Endodermal cell (in vitro differentiated cells): ENCODE data around the gene SH2B2. TPM values are rescaled to one million over a fixed set of nuclear protein-coding genes. Genes with fewer than 3 reads are reported as not detected.

Source experiments
- DNase-seq: peaks from one replicate; pipeline ENCODE4 v3.0.0-alpha.2; 2017
- H3K27ac ChIP-seq: 2 replicates; pipeline ENCODE4 v1.5.1; 2013; ENCODE audit warnings: mild to moderate bottlenecking, low read depth, low read length, moderate library complexity
- H3K27me3 ChIP-seq: 2 replicates; pipeline ENCODE4 v1.6.1; 2013; ENCODE audit warnings: mild to moderate bottlenecking, low read length, moderate library complexity; ENCODE audit not compliant: insufficient read depth, control insufficient read depth, poor library complexity, severe bottlenecking
- H3K36me3 ChIP-seq: 2 replicates; pipeline ENCODE4 v1.7.0; 2013; ENCODE audit warnings: mild to moderate bottlenecking, low read length, moderate library complexity; ENCODE audit not compliant: control insufficient read depth, insufficient read depth
- H3K4me1 ChIP-seq: one replicate; pipeline ENCODE4 v1.7.0; 2013; ENCODE audit warnings: low read length; ENCODE audit not compliant: control insufficient read depth, insufficient read depth
- H3K4me3 ChIP-seq: 2 replicates; pipeline ENCODE4 v1.5.1; 2013; ENCODE audit warnings: mild to moderate bottlenecking, low read length, moderate library complexity
- H3K9ac ChIP-seq: 2 replicates; pipeline ENCODE4 v1.6.1; 2013; ENCODE audit warnings: mild to moderate bottlenecking, low read length, moderate library complexity; ENCODE audit not compliant: poor library complexity, severe bottlenecking; ENCODE audit errors: extremely low read depth
- H3K9me3 ChIP-seq: 2 replicates; pipeline ENCODE4 v1.6.1; 2013; ENCODE audit warnings: mild to moderate bottlenecking, low read length, moderate library complexity; ENCODE audit not compliant: control insufficient read depth
- H3K27ac Mint-ChIP-seq: 2 replicates; pipeline ENCODE4 v1.8.0; 2020; ENCODE audit warnings: mixed read lengths
- H3K27me3 Mint-ChIP-seq: 2 replicates; pipeline ENCODE4 v1.8.0; 2021; ENCODE audit warnings: mild to moderate bottlenecking, mixed read lengths; ENCODE audit not compliant: insufficient read depth
- H3K36me3 Mint-ChIP-seq: 2 replicates; pipeline ENCODE4 v1.8.0; 2020; ENCODE audit warnings: low read depth, mixed read lengths
- H3K4me1 Mint-ChIP-seq: 2 replicates; pipeline ENCODE4 v1.8.0; 2020; ENCODE audit warnings: mixed read lengths
- H3K4me3 Mint-ChIP-seq: 2 replicates; pipeline ENCODE4 v1.8.0; 2020; ENCODE audit warnings: mild to moderate bottlenecking, moderate library complexity, mixed read lengths
- H3K9me3 Mint-ChIP-seq: 2 replicates; pipeline ENCODE4 v1.8.0; 2020; ENCODE audit warnings: mild to moderate bottlenecking, mixed read lengths
- WGBS, 2 experiments: methylation state at CpG; one replicate each; pipeline versions ENCODE4 v1.1.5 to v1.1.7; 2013; ENCODE audit warnings: missing lambda C conversion rate in 2 of 2, mixed read lengths in 1 of 2; ENCODE audit not compliant: insufficient coverage in 1 of 2, insufficient read length in 1 of 2; 5-methylcytosine and 5-hydroxymethylcytosine counted together
- total RNA-seq, 2 donors: library from RNA; stranded (reverse); fragmentation: NEBNext Ultra II Directional in 1 of 2; extraction: Animal tissue kit (Norgen Biotek cat#: 25700) in 1 of 2; gene quantifications; 2 replicates in 1 of 2; 3 replicates in 1 of 2; pipeline ENCODE4 v1.2.1, GENCODE V29; 2021
- TF ChIP-seq, protein P1 (sequence below): fragments of 200-600 bp; sonication (generic); conservative IDR thresholded peaks from 2 replicates; pipeline ENCODE4 v1.5.0; 2021; ENCODE audit warnings: antibody characterized with exemption, mild to moderate bottlenecking

Gene SH2B2
- total RNA-seq, 2 donors from 2014 or later, result 8.0 to 8.7 TPM

DNA sequence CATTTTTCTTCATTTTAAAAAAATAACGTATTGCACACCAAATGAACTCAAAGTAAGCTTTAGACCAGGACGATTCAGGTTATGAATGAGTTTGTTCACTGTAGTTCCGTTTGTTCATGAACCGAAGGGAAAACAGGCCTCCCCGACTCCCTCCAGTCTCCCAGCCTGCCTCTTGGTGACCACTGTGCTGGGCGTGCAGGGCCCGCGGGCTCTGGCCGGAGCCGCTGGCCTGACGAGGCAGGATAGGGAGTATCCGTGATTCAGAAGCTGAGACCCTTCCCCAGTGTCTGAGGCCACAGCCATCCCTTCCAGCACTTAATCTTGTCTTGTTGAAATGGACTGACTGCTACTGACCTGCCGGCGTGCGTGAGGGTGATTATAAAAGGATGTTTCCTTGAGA is 30.8 kb upstream of the SH2B2 start:
- Mint-ChIP-seq H3K9me3 (no peaks in the 10 kb centered on the region), H3K4me3 (no peak overlapping the region), H3K27me3 (no peaks in the 10 kb centered on the region), H3K4me1 (peaks cover 14% of the 10 kb centered on the region), H3K27ac (no peak overlapping the region), H3K36me3 (peaks cover 3% of the 10 kb centered on the region)
- Histone ChIP-seq H3K9me3 (no peaks in the 10 kb centered on the region), H3K4me1 (no peaks in the 10 kb centered on the region), H3K36me3 (peaks cover 4% of the 10 kb centered on the region), H3K9ac (no peak overlapping the region), H3K27me3 (no peaks in the 10 kb centered on the region), H3K27ac (no peak overlapping the region), H3K4me3 (no peak overlapping the region)
- TF ChIP-seq, protein P1, sequence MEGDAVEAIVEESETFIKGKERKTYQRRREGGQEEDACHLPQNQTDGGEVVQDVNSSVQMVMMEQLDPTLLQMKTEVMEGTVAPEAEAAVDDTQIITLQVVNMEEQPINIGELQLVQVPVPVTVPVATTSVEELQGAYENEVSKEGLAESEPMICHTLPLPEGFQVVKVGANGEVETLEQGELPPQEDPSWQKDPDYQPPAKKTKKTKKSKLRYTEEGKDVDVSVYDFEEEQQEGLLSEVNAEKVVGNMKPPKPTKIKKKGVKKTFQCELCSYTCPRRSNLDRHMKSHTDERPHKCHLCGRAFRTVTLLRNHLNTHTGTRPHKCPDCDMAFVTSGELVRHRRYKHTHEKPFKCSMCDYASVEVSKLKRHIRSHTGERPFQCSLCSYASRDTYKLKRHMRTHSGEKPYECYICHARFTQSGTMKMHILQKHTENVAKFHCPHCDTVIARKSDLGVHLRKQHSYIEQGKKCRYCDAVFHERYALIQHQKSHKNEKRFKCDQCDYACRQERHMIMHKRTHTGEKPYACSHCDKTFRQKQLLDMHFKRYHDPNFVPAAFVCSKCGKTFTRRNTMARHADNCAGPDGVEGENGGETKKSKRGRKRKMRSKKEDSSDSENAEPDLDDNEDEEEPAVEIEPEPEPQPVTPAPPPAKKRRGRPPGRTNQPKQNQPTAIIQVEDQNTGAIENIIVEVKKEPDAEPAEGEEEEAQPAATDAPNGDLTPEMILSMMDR, result no peak
- 93 to 94% methylated on average over 10 to 12 of the region's 15 CpGs for WGBS, 2 experiments
- no peak for DNase-seq

DNA sequence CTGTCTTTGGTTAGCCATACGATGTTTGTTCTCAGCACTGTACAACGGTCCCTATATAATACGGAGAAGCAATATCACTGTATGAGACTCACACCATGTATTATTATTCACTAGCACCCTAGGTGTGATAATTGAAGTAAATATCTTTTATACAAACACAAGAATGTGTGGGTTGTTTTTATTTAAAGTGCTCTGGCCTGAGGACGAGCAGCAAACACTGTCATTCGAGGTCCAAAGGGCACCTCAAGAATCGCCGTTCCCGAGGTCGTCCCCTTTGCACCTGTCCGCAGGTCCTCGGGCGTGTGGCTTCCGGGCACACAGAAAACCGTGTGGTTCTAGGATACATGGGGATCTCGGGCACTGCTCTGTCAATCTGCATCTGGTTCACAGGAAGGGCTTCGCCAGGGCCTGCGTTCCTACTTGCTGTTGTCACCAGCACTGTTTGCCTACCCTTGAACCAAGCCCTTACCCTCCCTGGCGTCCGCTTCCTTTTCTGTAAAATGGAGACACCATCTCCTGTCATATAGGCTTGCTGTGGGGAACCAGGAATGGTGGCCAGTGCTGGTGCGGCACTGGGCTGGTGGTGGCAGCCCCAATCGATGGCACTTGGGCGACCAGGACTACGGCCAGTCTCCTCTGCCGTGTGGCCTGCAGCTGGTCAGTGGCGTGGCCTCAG is 28.5 kb upstream of the SH2B2 start:
- Histone ChIP-seq H3K9me3 (no peaks in the 10 kb centered on the region), H3K27me3 (no peaks in the 10 kb centered on the region), H3K4me3 (no peak overlapping the region), H3K36me3 (no peaks in the 10 kb centered on the region), H3K4me1 (no peaks in the 10 kb centered on the region), H3K9ac (no peak overlapping the region), H3K27ac (no peak overlapping the region)
- no peaks in the 10 kb centered on the region for H3K9me3 Mint-ChIP-seq
- H3K27ac Mint-ChIP-seq, result peak overlapping the region; percentile 75
- H3K4me3 Mint-ChIP-seq, result no peak overlapping the region
- DNase-seq, result no peak
- TF ChIP-seq, protein P1, result no peak
- H3K4me1 Mint-ChIP-seq, result peaks cover 10% of the 10 kb centered on the region
- 89 to 93% methylated on average over 20 to 25 of the region's 25 CpGs for WGBS, 2 experiments
- H3K36me3 Mint-ChIP-seq, result peaks cover 3% of the 10 kb centered on the region
- H3K27me3 Mint-ChIP-seq, result no peaks in the 10 kb centered on the region

DNA sequence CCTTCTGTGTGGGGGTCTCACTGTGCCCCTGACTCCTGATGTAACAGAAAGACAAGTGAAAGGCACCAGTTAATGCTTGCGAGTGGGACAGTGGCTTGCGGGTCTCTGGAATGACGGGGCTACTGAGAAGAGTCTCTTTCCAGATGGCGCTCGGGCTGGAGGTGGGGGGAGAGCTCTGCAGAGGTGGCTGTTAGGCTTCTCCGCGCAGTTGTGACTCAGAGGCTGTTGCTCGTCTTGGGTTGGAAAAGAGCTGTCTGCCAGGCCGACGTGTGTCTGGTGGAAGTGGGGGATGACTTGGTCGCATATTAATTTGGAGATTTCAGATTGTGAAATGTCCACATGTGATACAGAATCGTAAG is 27.9 kb upstream of the SH2B2 start:
- H3K9me3 ChIP-seq, result no peaks in the 10 kb centered on the region
- no peak overlapping the region for H3K9ac ChIP-seq
- no peaks in the 10 kb centered on the region for H3K4me1 ChIP-seq
- no peaks in the 10 kb centered on the region for H3K36me3 ChIP-seq
- H3K27me3 ChIP-seq, result no peaks in the 10 kb centered on the region
- no peak overlapping the region for H3K4me3 ChIP-seq
- Mint-ChIP-seq H3K4me1 (peaks cover 10% of the 10 kb centered on the region), H3K36me3 (peaks cover 3% of the 10 kb centered on the region), H3K27ac (peak overlapping the region; percentile 75), H3K27me3 (no peaks in the 10 kb centered on the region), H3K4me3 (no peak overlapping the region), H3K9me3 (no peaks in the 10 kb centered on the region)
- WGBS, 2 experiments, result 89% methylated on average over 6 to 12 of the region's 12 CpGs
- H3K27ac ChIP-seq, result no peak overlapping the region
- TF ChIP-seq, protein P1, result no peak
- DNase-seq, result no peak
